Esophagus muscularis mucosa (tissue), 4 donors: ENCODE measurements around the gene CCDC170. TPM values are rescaled to one million over a fixed set of nuclear protein-coding genes. Genes with fewer than 3 reads are reported as not detected.

Experiments used
- DNase-seq: peaks from one replicate; pipeline ENCODE4 v3.0.0-alpha.2; 2017; ENCODE audit errors: extremely low spot score
- H3K27ac ChIP-seq, 4 donors: fragments of 200-600 bp; sonication (generic); replicated peaks in 1 of 4; 1 replicate in 3 of 4; 2 replicates in 1 of 4; pipeline ENCODE4 v1.5.1; 2016 to 2019; ENCODE audit warnings: mild to moderate bottlenecking in 1 of 4
- H3K27me3 ChIP-seq, 4 donors: fragments of 200-600 bp; sonication (generic); one replicate each; pipeline versions ENCODE4 v1.5.1 to v1.6.0; 2016 to 2019
- H3K36me3 ChIP-seq, 4 donors: fragments of 200-600 bp; sonication (generic); one replicate each; pipeline ENCODE4 v1.5.1; 2016 to 2019
- H3K4me1 ChIP-seq, 4 donors: fragments of 200-600 bp; sonication (generic); one replicate each; pipeline ENCODE4 v1.5.1; 2016 to 2019
- H3K4me3 ChIP-seq, 4 donors: fragments of 200-600 bp; sonication (generic); 1 replicate in 2 of 4; 2 replicates in 2 of 4; pipeline ENCODE4 v1.5.1; 2016 to 2019; ENCODE audit warnings: mild to moderate bottlenecking in 4 of 4, moderate library complexity in 1 of 4
- H3K9me3 ChIP-seq, 4 donors: fragments of 200-600 bp; sonication (generic); 1 replicate in 3 of 4; 2 replicates in 1 of 4; pipeline ENCODE4 v1.5.1; 2016 to 2019
- CTCF ChIP-seq, 3 experiments: fragments of 200-600 bp in 2 of 3; fragments of 450-650 bp in 1 of 3; sonication (generic) in 2 of 3; IDR thresholded peaks; one replicate each; pipeline ENCODE4 v1.5.1; 2017 to 2019; ENCODE audit warnings: antibody characterized with exemption in 3 of 3, mild to moderate bottlenecking in 2 of 3, moderate library complexity in 1 of 3
- EP300 ChIP-seq: sonication (generic); formaldehyde crosslinking; IDR thresholded peaks from one replicate; pipeline ENCODE4 v1.6.1; 2017; ENCODE audit warnings: antibody characterized with exemption
- POLR2A ChIP-seq: fragments of 450-650 bp; IDR thresholded peaks from one replicate; pipeline ENCODE4 v1.6.1; 2017; ENCODE audit warnings: antibody characterized with exemption, moderate library complexity, mild to moderate bottlenecking, low read depth
- POLR2AphosphoS5 ChIP-seq, 2 donors: sonication (generic); formaldehyde crosslinking; IDR thresholded peaks; one replicate each; pipeline ENCODE4 v1.6.1; 2017; ENCODE audit warnings: antibody characterized with exemption in 2 of 2
- WGBS: methylation state at CpG from one replicate; pipeline ENCODE4 v1.1.5; 2018; 5-methylcytosine and 5-hydroxymethylcytosine counted together
- intact Hi-C: fragments of 100-400 bp; cut with DNase I; formaldehyde crosslinking; loops from one replicate; pipeline ENCODE4 v1.15.1; 2023
- total RNA-seq, 4 donors: library from RNA; depleted of rRNA; stranded (reverse); fragments of >200 nt; gene quantifications; one replicate each; pipeline versions ENCODE4 v1.1.0 to v1.2.1, GENCODE V29; 2016

The CCDC170 gene
- total RNA-seq, 4 donors from 2014 or later, result 0.32 to 1.5 (median 0.49) TPM

- 90% methylated on average over 9 of the region's 9 CpGs for WGBS
- intact Hi-C loops, result no loop called here
- no peak overlapping the region for H3K27ac ChIP-seq
- DNase-seq, result no peak
- no peak for TF ChIP-seq EP300
- TF ChIP-seq CTCF (IDR thresholded peaks at IDR 0.05), result no peak
- no peak for TF ChIP-seq POLR2AphosphoS5 (IDR thresholded peaks at IDR 0.05)
- TF ChIP-seq POLR2A, result no peak
- no peak overlapping the region for H3K4me3 ChIP-seq
- peaks cover 0 to 39% (median 1%) of the 10 kb centered on the region in 4 donors for H3K27me3 ChIP-seq
- H3K9me3 ChIP-seq, result no peaks in the 10 kb centered on the region
- peaks cover 10 to 23% (median 18%) of the 10 kb centered on the region in 4 donors for H3K4me1 ChIP-seq
- no peaks in the 10 kb centered on the region for H3K36me3 ChIP-seq
Measured at GRCh38 chr6:151495380-151495779, 1.6 kb downstream of the CCDC170 start.

- no peak for TF ChIP-seq CTCF (IDR thresholded peaks at IDR 0.05)
- no peak for TF ChIP-seq POLR2A
- TF ChIP-seq EP300, result no peak
- no peak for TF ChIP-seq POLR2AphosphoS5 (IDR thresholded peaks at IDR 0.05)
- intact Hi-C loops, result no loop called here
- H3K36me3 ChIP-seq, result no peaks in the 10 kb centered on the region
- peaks cover 10 to 23% (median 18%) of the 10 kb centered on the region in 4 donors for H3K4me1 ChIP-seq
- peaks cover 0 to 27% (median 1%) of the 10 kb centered on the region in 4 donors for H3K27me3 ChIP-seq
- no peak overlapping the region for H3K4me3 ChIP-seq
- H3K27ac ChIP-seq, result no peak overlapping the region
- no peak for DNase-seq
- no peaks in the 10 kb centered on the region for H3K9me3 ChIP-seq
Measured at GRCh38 chr6:151497905-151498304, 4.1 kb downstream of the CCDC170 start.

- H3K4me3 ChIP-seq, result no peak overlapping the region
- no peaks in the 10 kb centered on the region for H3K36me3 ChIP-seq
- no peak for DNase-seq
- peaks cover 10 to 21% (median 16%) of the 10 kb centered on the region in 4 donors for H3K4me1 ChIP-seq
- no peaks in the 10 kb centered on the region for H3K9me3 ChIP-seq
- H3K27me3 ChIP-seq, result peaks cover 0 to 25% (median 1%) of the 10 kb centered on the region in 4 donors
- WGBS, result 83% methylated on average over 1 of the region's 1 CpG
- intact Hi-C loops, result no loop called here
- H3K27ac ChIP-seq, result no peak overlapping the region
- TF ChIP-seq EP300 (no peak), POLR2AphosphoS5 (IDR thresholded peaks at IDR 0.05) (no peak), CTCF (IDR thresholded peaks at IDR 0.05) (no peak), POLR2A (no peak)
Measured at GRCh38 chr6:151498327-151498726, 4.5 kb downstream of the CCDC170 start.

GRCh38 chr6:151499551-151499950 lies 5.7 kb downstream of the CCDC170 start:
- TF ChIP-seq EP300 (no peak), CTCF (IDR thresholded peaks at IDR 0.05) (no peak), POLR2AphosphoS5 (IDR thresholded peaks at IDR 0.05) (no peak), POLR2A (no peak)
- peaks cover 2 to 9% (median 4%) of the 10 kb centered on the region in 4 donors for H3K4me1 ChIP-seq
- H3K9me3 ChIP-seq, result no peaks in the 10 kb centered on the region
- WGBS, result 66% methylated on average over 5 of the region's 5 CpGs
- intact Hi-C loops, result no loop called here
- no peak for DNase-seq
- peaks cover 0 to 13% (median 0%) of the 10 kb centered on the region in 4 donors for H3K27me3 ChIP-seq
- H3K27ac ChIP-seq, result no peak overlapping the region
- H3K36me3 ChIP-seq, result no peaks in the 10 kb centered on the region
- no peak overlapping the region for H3K4me3 ChIP-seq

- no peak for DNase-seq
- TF ChIP-seq EP300 (no peak), CTCF (IDR thresholded peaks at IDR 0.05) (no peak), POLR2A (no peak), POLR2AphosphoS5 (IDR thresholded peaks at IDR 0.05) (no peak)
- Histone ChIP-seq H3K4me1 (no peaks in the 10 kb centered on the region), H3K27me3 (no peaks in the 10 kb centered on the region), H3K9me3 (no peaks in the 10 kb centered on the region), H3K4me3 (no peak overlapping the region), H3K36me3 (no peaks in the 10 kb centered on the region), H3K27ac (no peak overlapping the region)
- WGBS, result 84% methylated on average over 1 of the region's 1 CpG
- intact Hi-C loops, result no loop called here
Measured at GRCh38 chr6:151501511-151502136, 7.8 kb downstream of the CCDC170 start.
